22Rv1 (cell line): ENCODE results near the gene MRPS26.

Source experiments
- CTCF ChIP-seq: fragments of 450-650 bp; IDR thresholded peaks from 2 replicates; pipeline ENCODE4 v1.5.1; 2017; ENCODE audit warnings: mild to moderate bottlenecking
- ZFX ChIP-seq: fragments of 450-650 bp; IDR thresholded peaks from 2 replicates; pipeline ENCODE4 v1.6.1; 2017; ENCODE audit warnings: antibody characterized with exemption, borderline replicate concordance

GRCh38 chr20:3032624-3033023, 13.2 kb upstream of the MRPS26 start:
- no peak for TF ChIP-seq CTCF
- no peak for TF ChIP-seq ZFX
